Effector CD8-positive, alpha-beta T cell (primary cell): ENCODE measurements around the gene IQGAP1.
"Not testable (repeated sequence)": the region's sequence is repeated elsewhere in the genome, so short reads cannot be mapped to it uniquely, and the experiment has no call there.

ENCODE experiments used
- DNase-seq: peaks from one replicate; lab custom pipeline; 2025; lab: John Stamatoyannopoulos, UW

Gene IQGAP1

GRCh38 chr15:90376789-90377188, 11.3 kb upstream of the IQGAP1 start:
- DNase-seq: peak; percentile 40

- no peak for DNase-seq
These were observed 8.8 kb upstream of the IQGAP1 start for GRCh38 chr15:90379263-90379662.

GRCh38 chr15:90381515-90381914, 6.5 kb upstream of the IQGAP1 start:
- DNase-seq: no peak

GRCh38 chr15:90382320-90382719, 5.7 kb upstream of the IQGAP1 start:
- DNase-seq: no peak

GRCh38 chr15:90386221-90386620, 1.8 kb upstream of the IQGAP1 start:
- no peak for DNase-seq

- peak; percentile 28 for DNase-seq
These were observed 679 bp downstream of the IQGAP1 start for GRCh38 chr15:90388462-90389380.

- DNase-seq: no peak
These were observed 1.5 kb downstream of the IQGAP1 start for GRCh38 chr15:90389513-90389912.

- DNase-seq: no peak
These were observed 5.0 kb downstream of the IQGAP1 start for GRCh38 chr15:90393040-90393439.

- DNase-seq: no peak
These were observed 6.0 kb downstream of the IQGAP1 start for GRCh38 chr15:90394074-90394473.

- DNase-seq: no peak
These were observed 6.9 kb downstream of the IQGAP1 start for GRCh38 chr15:90394748-90395442.

- DNase-seq: no peak
These were observed 8.3 kb downstream of the IQGAP1 start for GRCh38 chr15:90396321-90396720.

GRCh38 chr15:90400005-90400758, 12.1 kb downstream of the IQGAP1 start:
- DNase-seq: no peak

GRCh38 chr15:90400759-90401314, 12.8 kb downstream of the IQGAP1 start:
- peak; percentile 39 for DNase-seq

- DNase-seq: no peak
These were observed 13.5 kb downstream of the IQGAP1 start for GRCh38 chr15:90401495-90401894.

GRCh38 chr15:90402223-90402622, 14.2 kb downstream of the IQGAP1 start:
- DNase-seq: no peak

- DNase-seq: no peak
These were observed 14.7 kb downstream of the IQGAP1 start for GRCh38 chr15:90402767-90403166.

GRCh38 chr15:90405055-90405607, 17.1 kb downstream of the IQGAP1 start:
- no peak for DNase-seq

GRCh38 chr15:90407336-90407735, 19.3 kb downstream of the IQGAP1 start:
- no peak for DNase-seq

GRCh38 chr15:90407871-90408317, 19.9 kb downstream of the IQGAP1 start:
- DNase-seq: no peak

GRCh38 chr15:90408657-90409056, 20.6 kb downstream of the IQGAP1 start:
- no peak for DNase-seq

GRCh38 chr15:90409587-90409986, 21.5 kb downstream of the IQGAP1 start:
- DNase-seq: not testable (repeated sequence)

- DNase-seq: not testable (repeated sequence)
These were observed 22.3 kb downstream of the IQGAP1 start for GRCh38 chr15:90410316-90410715.
